Activated naive CD8-positive, alpha-beta T cell treated with anti-CD3 and anti-CD28 coated beads, Interleukin-2, amount 50 U/mL, for 16 hours (primary cell): ENCODE measurements around the gene PDZRN3.

Experiments used
- DNase-seq: peaks from one replicate; pipeline ENCODE4 v3.0.0-alpha.2; 2020; ENCODE audit warnings: low read depth, low spot score

PDZRN3 gene

GRCh38 chr3:73521734-73522336 is 102.9 kb downstream of the PDZRN3 start:
- DNase-seq = no peak

GRCh38 chr3:73520931-73521461 is 103.7 kb downstream of the PDZRN3 start:
- no peak for DNase-seq

GRCh38 chr3:73516631-73517030 is 108.1 kb downstream of the PDZRN3 start:
- DNase-seq = no peak

- no peak for DNase-seq
Observed at GRCh38 chr3:73513260-73513659, 111.5 kb downstream of the PDZRN3 start.

- no peak for DNase-seq
Observed at GRCh38 chr3:73511571-73512525, 112.9 kb downstream of the PDZRN3 start.

- no peak for DNase-seq
Observed at GRCh38 chr3:73510784-73511183, 114.0 kb downstream of the PDZRN3 start.

- no peak for DNase-seq
Observed at GRCh38 chr3:73510334-73510733, 114.4 kb downstream of the PDZRN3 start.

- no peak for DNase-seq
Observed at GRCh38 chr3:73509816-73510215, 114.9 kb downstream of the PDZRN3 start.

GRCh38 chr3:73509066-73509465 is 115.7 kb downstream of the PDZRN3 start:
- DNase-seq = no peak

- DNase-seq = no peak
Observed at GRCh38 chr3:73508330-73508954, 116.3 kb downstream of the PDZRN3 start.

- DNase-seq = no peak
Observed at GRCh38 chr3:73504852-73505251, 119.9 kb downstream of the PDZRN3 start.

GRCh38 chr3:73504239-73504638 is 120.5 kb downstream of the PDZRN3 start:
- no peak for DNase-seq

- DNase-seq = no peak
Observed at GRCh38 chr3:73503781-73504180, 121.0 kb downstream of the PDZRN3 start.

- DNase-seq = no peak
Observed at GRCh38 chr3:73502609-73503583, 121.8 kb downstream of the PDZRN3 start.

GRCh38 chr3:73500321-73500720 is 124.4 kb downstream of the PDZRN3 start:
- DNase-seq = no peak

GRCh38 chr3:73499787-73500186 is 125.0 kb downstream of the PDZRN3 start:
- no peak for DNase-seq

GRCh38 chr3:73498764-73499622 is 125.7 kb downstream of the PDZRN3 start:
- no peak for DNase-seq

- DNase-seq = no peak
Observed at GRCh38 chr3:73497646-73498406, 126.9 kb downstream of the PDZRN3 start.

GRCh38 chr3:73493543-73494308 is 131.0 kb downstream of the PDZRN3 start:
- DNase-seq = no peak
